Activated B cell treated with CpG ODN at 0.5 μM for 24 hours (primary cell): ENCODE results near the gene CADM1. TPM values are rescaled to one million over a fixed set of nuclear protein-coding genes. Genes with fewer than 3 reads are reported as not detected.

Experiments used
- ATAC-seq: fragments of 200-7000 bp; cut with Tn5 transposase; one replicate; pipeline ENCODE4 v1.10.0; 2021; ENCODE audit warnings: low read depth, mild to moderate bottlenecking, moderate library complexity
- CTCF ChIA-PET: fragments of 350-600 bp; sonication (Branson Sonifier 250); formaldehyde crosslinking; loops from one replicate; lab custom pipeline; 2021; ENCODE audit warnings: antibody characterized with exemption; lab: Charles Lee
- POLR2A ChIA-PET: fragments of 350-600 bp; sonication (Branson Sonifier 250); formaldehyde crosslinking; loops from one replicate; lab custom pipeline; 2021; ENCODE audit warnings: antibody characterized with exemption; lab: Charles Lee
- DNase-seq: peaks from one replicate; pipeline ENCODE4 v3.0.0; 2022
- H3K27ac Mint-ChIP-seq: one replicate; pipeline ENCODE4 v1.8.0; 2020; ENCODE audit warnings: mixed read lengths
- H3K27me3 Mint-ChIP-seq: one replicate; pipeline ENCODE4 v1.8.0; 2021; ENCODE audit warnings: mixed read lengths
- H3K36me3 Mint-ChIP-seq: one replicate; pipeline ENCODE4 v1.8.0; 2021; ENCODE audit warnings: low read depth, mixed read lengths
- H3K4me1 Mint-ChIP-seq: one replicate; pipeline ENCODE4 v1.8.0; 2021; ENCODE audit warnings: mixed read lengths
- H3K4me3 Mint-ChIP-seq: one replicate; pipeline ENCODE4 v1.8.0; 2020; ENCODE audit warnings: mild to moderate bottlenecking, mixed read lengths
- H3K9me3 Mint-ChIP-seq: one replicate; pipeline ENCODE4 v1.8.0; 2020; ENCODE audit warnings: mixed read lengths
- intact Hi-C: fragments of 100-400 bp; cut with micrococcal nuclease; formaldehyde crosslinking; loops from one replicate; pipeline ENCODE4 v1.15.1; 2024
- total RNA-seq: library from RNA; stranded (reverse); gene quantifications from 2 replicates; pipeline ENCODE4 v1.2.3, GENCODE V29; 2022
- TF ChIP-seq, protein P1 (sequence below): fragments of 200-600 bp; IDR thresholded peaks from one replicate; pipeline ENCODE4 v1.8.0; 2022; ENCODE audit warnings: antibody characterized with exemption, mild to moderate bottlenecking

CADM1 gene
- total RNA-seq, 1 donor from 2014 or later, result 0.86 TPM

DNA sequence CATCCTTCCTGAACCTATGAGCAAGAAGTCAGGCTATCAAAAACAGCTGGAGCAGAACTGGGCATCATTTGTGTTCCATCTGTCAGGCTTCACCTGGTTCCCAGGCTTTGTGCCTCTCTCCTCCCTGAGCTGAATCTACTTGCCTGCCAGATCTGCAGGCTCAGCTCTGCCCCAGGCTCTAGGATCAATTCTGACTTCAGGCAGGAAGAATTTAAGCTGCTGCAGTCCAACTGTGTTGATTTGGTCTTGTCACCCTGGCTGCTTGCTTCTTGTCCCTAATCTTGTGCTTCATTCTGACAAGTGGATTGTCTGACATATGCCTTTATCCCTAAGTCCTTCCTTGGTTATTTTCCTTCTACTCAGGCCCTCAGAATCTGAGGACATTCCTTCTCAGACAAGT lies 31.6 kb upstream of the CADM1 start:
- CTCF ChIA-PET, result no interaction called here
- no peaks in the 10 kb centered on the region for H3K4me1 Mint-ChIP-seq
- no peak overlapping the region for H3K27ac Mint-ChIP-seq
- H3K27me3 Mint-ChIP-seq, result peaks cover 4% of the 10 kb centered on the region
- TF ChIP-seq, protein P1, sequence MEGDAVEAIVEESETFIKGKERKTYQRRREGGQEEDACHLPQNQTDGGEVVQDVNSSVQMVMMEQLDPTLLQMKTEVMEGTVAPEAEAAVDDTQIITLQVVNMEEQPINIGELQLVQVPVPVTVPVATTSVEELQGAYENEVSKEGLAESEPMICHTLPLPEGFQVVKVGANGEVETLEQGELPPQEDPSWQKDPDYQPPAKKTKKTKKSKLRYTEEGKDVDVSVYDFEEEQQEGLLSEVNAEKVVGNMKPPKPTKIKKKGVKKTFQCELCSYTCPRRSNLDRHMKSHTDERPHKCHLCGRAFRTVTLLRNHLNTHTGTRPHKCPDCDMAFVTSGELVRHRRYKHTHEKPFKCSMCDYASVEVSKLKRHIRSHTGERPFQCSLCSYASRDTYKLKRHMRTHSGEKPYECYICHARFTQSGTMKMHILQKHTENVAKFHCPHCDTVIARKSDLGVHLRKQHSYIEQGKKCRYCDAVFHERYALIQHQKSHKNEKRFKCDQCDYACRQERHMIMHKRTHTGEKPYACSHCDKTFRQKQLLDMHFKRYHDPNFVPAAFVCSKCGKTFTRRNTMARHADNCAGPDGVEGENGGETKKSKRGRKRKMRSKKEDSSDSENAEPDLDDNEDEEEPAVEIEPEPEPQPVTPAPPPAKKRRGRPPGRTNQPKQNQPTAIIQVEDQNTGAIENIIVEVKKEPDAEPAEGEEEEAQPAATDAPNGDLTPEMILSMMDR, result no peak
- H3K9me3 Mint-ChIP-seq, result no peaks in the 10 kb centered on the region
- DNase-seq (no peak), ATAC-seq (no peak)
- no peak overlapping the region for H3K4me3 Mint-ChIP-seq
- POLR2A ChIA-PET, result no interaction called here
- intact Hi-C loops, result no loop called here
- no peaks in the 10 kb centered on the region for H3K36me3 Mint-ChIP-seq

DNA sequence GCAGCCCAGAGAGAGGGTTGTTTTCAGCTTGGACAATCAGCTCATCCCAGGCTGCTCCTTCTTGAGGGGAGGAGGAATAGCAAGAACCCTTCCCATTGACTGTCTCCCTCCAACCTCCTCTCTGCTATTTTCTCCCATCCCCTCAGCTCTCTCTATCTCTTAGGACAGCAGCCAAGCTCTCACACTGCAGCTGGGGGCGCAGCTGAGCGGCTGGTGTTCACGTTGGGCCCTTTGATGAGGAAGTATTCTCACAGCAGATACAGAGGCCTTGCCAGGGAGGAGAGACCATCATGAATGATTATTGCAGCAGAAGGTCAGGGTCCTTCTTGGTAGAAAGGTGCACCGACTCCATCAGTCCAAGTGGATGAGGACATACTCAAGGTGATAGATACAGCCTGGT lies 26.5 kb upstream of the CADM1 start:
- no peaks in the 10 kb centered on the region for H3K9me3 Mint-ChIP-seq
- POLR2A ChIA-PET, result no interaction called here
- intact Hi-C loops, result no loop called here
- CTCF ChIA-PET, result no interaction called here
- no peaks in the 10 kb centered on the region for H3K36me3 Mint-ChIP-seq
- H3K4me1 Mint-ChIP-seq, result no peaks in the 10 kb centered on the region
- ATAC-seq (no peak), DNase-seq (no peak)
- no peak overlapping the region for H3K4me3 Mint-ChIP-seq
- no peak overlapping the region for H3K27ac Mint-ChIP-seq
- H3K27me3 Mint-ChIP-seq, result peaks cover 3% of the 10 kb centered on the region
- TF ChIP-seq, protein P1, result no peak

DNA sequence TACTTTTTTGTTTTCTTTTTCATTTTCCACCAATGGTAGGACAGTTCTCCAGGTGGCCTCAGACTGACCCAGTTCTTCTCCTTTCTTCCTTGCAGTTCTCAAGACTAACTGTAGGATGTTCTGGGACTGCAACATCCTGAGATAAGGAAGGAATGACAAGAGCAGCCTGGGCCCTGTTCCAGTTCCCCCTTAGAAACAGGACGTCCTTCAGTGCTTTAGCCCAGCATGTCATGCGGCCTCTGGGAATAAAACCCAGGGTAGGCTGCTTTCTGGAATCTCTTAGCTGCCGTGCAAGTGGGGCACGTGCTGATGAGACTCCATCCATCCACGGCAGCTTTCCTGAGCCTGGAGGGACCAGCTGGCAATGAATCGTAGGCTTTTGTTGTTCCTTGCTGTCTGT lies 24.0 kb upstream of the CADM1 start:
- DNase-seq, result no peak
- POLR2A ChIA-PET, result no interaction called here
- Mint-ChIP-seq H3K9me3 (no peaks in the 10 kb centered on the region), H3K4me1 (no peaks in the 10 kb centered on the region), H3K4me3 (no peak overlapping the region), H3K36me3 (no peaks in the 10 kb centered on the region), H3K27me3 (peaks cover 3% of the 10 kb centered on the region), H3K27ac (no peak overlapping the region)
- no peak for ATAC-seq
- TF ChIP-seq, protein P1, result no peak
- intact Hi-C loops, result no loop called here
- CTCF ChIA-PET, result no interaction called here

DNA sequence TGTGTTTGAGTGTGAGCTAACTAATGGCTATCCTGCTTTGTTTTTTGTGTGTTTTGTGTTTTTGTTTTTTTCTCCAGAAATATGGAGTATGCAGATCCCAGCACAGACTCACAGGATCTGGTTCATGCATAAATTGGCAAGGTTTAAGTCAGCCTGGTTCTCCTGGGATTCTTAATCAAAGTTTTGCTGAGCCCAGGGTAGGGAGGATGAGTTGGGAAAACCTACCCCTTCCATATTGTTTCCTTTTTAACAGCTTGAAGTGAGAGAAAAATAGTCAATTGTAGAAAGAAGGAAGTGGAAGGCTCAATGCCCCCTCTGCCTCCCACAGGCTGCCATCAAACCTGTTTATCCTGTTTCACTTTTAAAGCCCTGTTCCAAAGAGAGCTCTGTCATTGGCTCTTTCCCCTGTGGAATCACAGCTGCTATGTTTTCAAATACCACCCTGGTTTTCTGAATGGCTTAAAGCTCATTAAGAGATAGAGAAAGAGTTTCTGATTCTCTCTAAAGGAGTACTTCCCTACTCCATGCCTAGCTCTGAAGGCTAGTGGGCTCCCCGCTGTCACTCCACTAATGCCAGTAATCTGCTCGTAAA lies 23.4 kb upstream of the CADM1 start:
- Mint-ChIP-seq H3K27ac (no peak overlapping the region), H3K36me3 (no peaks in the 10 kb centered on the region), H3K4me1 (no peaks in the 10 kb centered on the region), H3K9me3 (no peaks in the 10 kb centered on the region), H3K4me3 (no peak overlapping the region), H3K27me3 (peaks cover 3% of the 10 kb centered on the region)
- no peak for DNase-seq
- TF ChIP-seq, protein P1, result no peak
- ATAC-seq, result no peak
- intact Hi-C loops, result no loop called here
- ChIA-PET POLR2A (no interaction called here), CTCF (no interaction called here)

DNA sequence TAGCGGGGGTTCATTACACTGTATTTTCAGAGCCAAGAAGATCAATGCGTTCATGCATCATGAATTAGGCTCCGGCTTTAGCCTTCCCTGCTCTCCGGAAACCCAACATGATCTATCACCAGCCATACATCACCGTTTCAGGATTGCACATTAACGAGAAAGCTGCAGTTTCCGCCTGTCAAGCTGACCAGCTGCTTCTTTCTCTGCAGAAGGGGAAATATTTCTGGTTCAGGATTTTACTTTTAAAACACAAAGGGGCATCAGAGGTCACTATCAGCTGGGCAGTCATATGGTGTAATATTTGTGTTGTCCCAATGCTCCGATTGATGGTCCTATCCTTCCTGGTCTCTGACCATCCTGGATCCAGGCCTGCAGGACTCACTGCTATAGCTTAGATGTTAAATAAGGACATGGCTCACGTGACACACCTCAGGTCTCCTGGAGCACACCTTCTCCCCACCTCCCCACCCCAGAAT lies 21.4 kb upstream of the CADM1 start:
- DNase-seq (no peak), ATAC-seq (no peak)
- intact Hi-C loops, result no loop called here
- no peak overlapping the region for H3K27ac Mint-ChIP-seq
- peaks cover 3% of the 10 kb centered on the region for H3K27me3 Mint-ChIP-seq
- TF ChIP-seq, protein P1, result no peak
- no peak overlapping the region for H3K4me3 Mint-ChIP-seq
- H3K36me3 Mint-ChIP-seq, result no peaks in the 10 kb centered on the region
- H3K9me3 Mint-ChIP-seq, result peaks cover 4% of the 10 kb centered on the region
- H3K4me1 Mint-ChIP-seq, result no peaks in the 10 kb centered on the region
- CTCF ChIA-PET, result no interaction called here
- POLR2A ChIA-PET, result no interaction called here
